ENCODE results near the gene SLC38A2. TPM values are rescaled to one million over a fixed set of nuclear protein-coding genes. Genes with fewer than 3 reads are reported as not detected.

Gene SLC38A2
- polyA plus RNA-seq, 1 donor from 2014 or later = 143 TPM

GRCh38 chr12:46356655-46357437 lies 15.7 kb downstream of the SLC38A2 start:
- no peak overlapping the region for H3K4me3 ChIP-seq (ENCODE audit: low read length)

GRCh38 chr12:46354802-46355199 lies 17.8 kb downstream of the SLC38A2 start:
- TF ChIP-seq CTCF (IDR thresholded peaks at IDR 0.05; ENCODE audit: poor library complexity, severe bottlenecking) = no peak
- no peak for TF ChIP-seq EP300 (conservative IDR thresholded peaks at IDR 0.05; ENCODE audit: poor library complexity, severe bottlenecking)
- TF ChIP-seq MXI1 (conservative IDR thresholded peaks at IDR 0.05; ENCODE audit: poor library complexity, severe bottlenecking) = no peak
- no peak for TF ChIP-seq TAF1 (IDR thresholded peaks at IDR 0.05; ENCODE audit: low read depth)
- no peak for TF ChIP-seq REST (IDR thresholded peaks at IDR 0.05; ENCODE audit: borderline replicate concordance)
- no peak for TF ChIP-seq POLR2AphosphoS5 (IDR thresholded peaks at IDR 0.05)
- no peak for TF ChIP-seq RAD21 (conservative IDR thresholded peaks at IDR 0.05)
- no peak for TF ChIP-seq SMC3 (conservative IDR thresholded peaks at IDR 0.05; ENCODE audit: poor library complexity)
- no peak for TF ChIP-seq EZH2 (IDR thresholded peaks at IDR 0.05; ENCODE audit: borderline replicate concordance, insufficient read depth, low read length, poor library complexity, severe bottlenecking)
- Histone ChIP-seq H3K79me2 (replicated peaks; ENCODE audit: insufficient read depth, low read length) (no peaks in the 10 kb centered on the region), H3K27ac (ENCODE audit: low read length) (no peak overlapping the region), H3K4me2 (ENCODE audit: low read length) (no peak overlapping the region), H3K9me3 (ENCODE audit: low read length) (no peaks in the 10 kb centered on the region), H3F3A (ENCODE audit: insufficient read depth, low read length, poor library complexity, severe bottlenecking) (no peaks in the 10 kb centered on the region), H3K9me2 (ENCODE audit: insufficient read depth, low read length) (no peaks in the 10 kb centered on the region), H2AFZ (ENCODE audit: low read depth, low read length) (no peak overlapping the region), H4K20me1 (ENCODE audit: insufficient read depth) (no peaks in the 10 kb centered on the region), H3K4me3 (ENCODE audit: low read length) (no peak overlapping the region), H3K36me3 (ENCODE audit: insufficient read depth, low read length) (no peaks in the 10 kb centered on the region), H3K27me3 (ENCODE audit: insufficient read depth, low read depth, low read length) (no peaks in the 10 kb centered on the region), H3K9ac (ENCODE audit: low read length) (no peak overlapping the region)

More at GRCh38 chr12:46356655-46357437, 15.7 kb downstream of the SLC38A2 start:
- H3K27me3 ChIP-seq (ENCODE audit: insufficient read depth, low read depth, low read length) = no peaks in the 10 kb centered on the region
- no peaks in the 10 kb centered on the region for H4K20me1 ChIP-seq (ENCODE audit: insufficient read depth)
- H3K9ac ChIP-seq (ENCODE audit: low read length) = no peak overlapping the region
- no peaks in the 10 kb centered on the region for H3K9me3 ChIP-seq (ENCODE audit: low read length)
- no peak overlapping the region for H3K27ac ChIP-seq (ENCODE audit: low read length)
- no peaks in the 10 kb centered on the region for H3K36me3 ChIP-seq (ENCODE audit: insufficient read depth, low read length)
- no peaks in the 10 kb centered on the region for H3F3A ChIP-seq (ENCODE audit: insufficient read depth, low read length, poor library complexity, severe bottlenecking)
- H2AFZ ChIP-seq (ENCODE audit: low read depth, low read length) = no peak overlapping the region
- H3K4me2 ChIP-seq (ENCODE audit: low read length) = no peak overlapping the region
- TF ChIP-seq POLR2AphosphoS5 (IDR thresholded peaks at IDR 0.05) (no peak), REST (IDR thresholded peaks at IDR 0.05; ENCODE audit: borderline replicate concordance) (no peak), TAF1 (IDR thresholded peaks at IDR 0.05; ENCODE audit: low read depth) (no peak), SMC3 (conservative IDR thresholded peaks at IDR 0.05; ENCODE audit: poor library complexity) (no peak), EZH2 (IDR thresholded peaks at IDR 0.05; ENCODE audit: borderline replicate concordance, insufficient read depth, low read length, poor library complexity, severe bottlenecking) (no peak), MXI1 (conservative IDR thresholded peaks at IDR 0.05; ENCODE audit: poor library complexity, severe bottlenecking) (no peak), RAD21 (conservative IDR thresholded peaks at IDR 0.05) (no peak)
- no peaks in the 10 kb centered on the region for H3K9me2 ChIP-seq (ENCODE audit: insufficient read depth, low read length)
- H3K79me2 ChIP-seq (replicated peaks; ENCODE audit: insufficient read depth, low read length) = no peaks in the 10 kb centered on the region
